Stimulated activated CD8-positive, alpha-beta memory T cell treated with anti-CD3 and anti-CD28 coated beads, Interleukin-7, amount 100 ng/mL, for 4 hours (primary cell): ENCODE data around the gene KLHDC8A.
A peak's percentile ranks its signal among the peaks of the same experiment; 100 is the strongest.

Experiments used
- DNase-seq, 2 donors: peaks; one replicate each; pipeline ENCODE4 v3.0.0-alpha.2; 2020; ENCODE audit warnings: low read depth in 2 of 2

Gene KLHDC8A

GRCh38 chr1:205319081-205320018, 37.4 kb downstream of the KLHDC8A start:
- no peak for DNase-seq

- DNase-seq, result no peak
Measured at GRCh38 chr1:205318231-205318991, 38.3 kb downstream of the KLHDC8A start.

- no peak for DNase-seq
Measured at GRCh38 chr1:205317311-205317917, 39.3 kb downstream of the KLHDC8A start.

- no peak for DNase-seq
Measured at GRCh38 chr1:205316161-205316566, 40.6 kb downstream of the KLHDC8A start.

GRCh38 chr1:205315008-205315618, 41.6 kb downstream of the KLHDC8A start:
- no peak for DNase-seq

- DNase-seq, result peak in 1 of 2 donors; percentile 27
Measured at GRCh38 chr1:205313563-205314308, 43.0 kb downstream of the KLHDC8A start.

GRCh38 chr1:205312866-205313562, 43.7 kb downstream of the KLHDC8A start:
- no peak for DNase-seq

GRCh38 chr1:205310976-205311704, 45.6 kb downstream of the KLHDC8A start:
- no peak for DNase-seq

- no peak for DNase-seq
Measured at GRCh38 chr1:205309741-205310140, 47.0 kb downstream of the KLHDC8A start.

GRCh38 chr1:205306929-205307566, 49.7 kb downstream of the KLHDC8A start:
- DNase-seq, result no peak

GRCh38 chr1:205304695-205305070, 52.0 kb downstream of the KLHDC8A start:
- DNase-seq, result no peak

GRCh38 chr1:205304046-205304694, 52.6 kb downstream of the KLHDC8A start:
- DNase-seq, result no peak

- no peak for DNase-seq
Measured at GRCh38 chr1:205303247-205303888, 53.4 kb downstream of the KLHDC8A start.

GRCh38 chr1:205301842-205302588, 54.7 kb downstream of the KLHDC8A start:
- no peak for DNase-seq

- no peak for DNase-seq
Measured at GRCh38 chr1:205301205-205301821, 55.4 kb downstream of the KLHDC8A start.

GRCh38 chr1:205300149-205300548, 56.6 kb downstream of the KLHDC8A start:
- DNase-seq, result no peak
